ENCODE results near the gene LRRC26.

LRRC26 gene, protein sequence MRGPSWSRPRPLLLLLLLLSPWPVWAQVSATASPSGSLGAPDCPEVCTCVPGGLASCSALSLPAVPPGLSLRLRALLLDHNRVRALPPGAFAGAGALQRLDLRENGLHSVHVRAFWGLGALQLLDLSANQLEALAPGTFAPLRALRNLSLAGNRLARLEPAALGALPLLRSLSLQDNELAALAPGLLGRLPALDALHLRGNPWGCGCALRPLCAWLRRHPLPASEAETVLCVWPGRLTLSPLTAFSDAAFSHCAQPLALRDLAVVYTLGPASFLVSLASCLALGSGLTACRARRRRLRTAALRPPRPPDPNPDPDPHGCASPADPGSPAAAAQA

GRCh38 chr9:137169896-137170358 is at the start of gene LRRC26:
Gene LRRC26 (minus strand): TSS chr9:137170051. CDS start chr9:137169943, 108 bp downstream.
- DNase-seq = no peak

DNA sequence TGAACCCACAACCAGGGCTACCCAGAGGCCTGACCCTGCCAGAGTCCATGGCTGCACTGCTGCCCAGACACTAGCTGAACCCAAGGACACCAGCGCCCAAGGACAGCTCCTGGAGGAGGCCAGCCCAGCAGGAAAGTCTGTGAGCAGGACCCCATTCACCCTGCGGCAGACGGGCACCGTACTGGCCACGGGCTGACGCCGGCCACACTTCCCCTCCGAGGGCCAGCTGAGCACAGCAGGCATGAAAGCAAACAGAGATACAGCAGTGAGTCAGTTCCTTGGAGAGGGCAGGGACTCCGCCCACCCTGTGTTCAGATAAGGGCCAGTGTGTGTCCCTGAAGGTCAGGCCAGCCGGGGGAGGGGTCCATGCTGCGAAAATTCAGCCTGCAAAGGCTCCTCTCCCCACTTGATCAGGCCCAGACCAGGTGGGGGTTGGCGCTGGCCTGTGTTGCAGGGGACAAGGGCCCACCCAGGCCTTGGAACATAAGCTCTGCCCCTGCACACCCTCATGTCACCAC is 49.0 kb upstream of the LRRC26 start:
- no peak for DNase-seq

GRCh38 chr9:137218212-137218753 is 48.4 kb upstream of the LRRC26 start:
- DNase-seq = no peak

- DNase-seq = no peak
These were observed 47.7 kb upstream of the LRRC26 start for GRCh38 chr9:137217276-137218211.

GRCh38 chr9:137216188-137216965 is 46.5 kb upstream of the LRRC26 start:
- no peak for DNase-seq

- no peak for DNase-seq
These were observed 45.5 kb upstream of the LRRC26 start for GRCh38 chr9:137215196-137215986.

- DNase-seq = no peak
These were observed 44.8 kb upstream of the LRRC26 start for GRCh38 chr9:137214620-137215019.

DNA sequence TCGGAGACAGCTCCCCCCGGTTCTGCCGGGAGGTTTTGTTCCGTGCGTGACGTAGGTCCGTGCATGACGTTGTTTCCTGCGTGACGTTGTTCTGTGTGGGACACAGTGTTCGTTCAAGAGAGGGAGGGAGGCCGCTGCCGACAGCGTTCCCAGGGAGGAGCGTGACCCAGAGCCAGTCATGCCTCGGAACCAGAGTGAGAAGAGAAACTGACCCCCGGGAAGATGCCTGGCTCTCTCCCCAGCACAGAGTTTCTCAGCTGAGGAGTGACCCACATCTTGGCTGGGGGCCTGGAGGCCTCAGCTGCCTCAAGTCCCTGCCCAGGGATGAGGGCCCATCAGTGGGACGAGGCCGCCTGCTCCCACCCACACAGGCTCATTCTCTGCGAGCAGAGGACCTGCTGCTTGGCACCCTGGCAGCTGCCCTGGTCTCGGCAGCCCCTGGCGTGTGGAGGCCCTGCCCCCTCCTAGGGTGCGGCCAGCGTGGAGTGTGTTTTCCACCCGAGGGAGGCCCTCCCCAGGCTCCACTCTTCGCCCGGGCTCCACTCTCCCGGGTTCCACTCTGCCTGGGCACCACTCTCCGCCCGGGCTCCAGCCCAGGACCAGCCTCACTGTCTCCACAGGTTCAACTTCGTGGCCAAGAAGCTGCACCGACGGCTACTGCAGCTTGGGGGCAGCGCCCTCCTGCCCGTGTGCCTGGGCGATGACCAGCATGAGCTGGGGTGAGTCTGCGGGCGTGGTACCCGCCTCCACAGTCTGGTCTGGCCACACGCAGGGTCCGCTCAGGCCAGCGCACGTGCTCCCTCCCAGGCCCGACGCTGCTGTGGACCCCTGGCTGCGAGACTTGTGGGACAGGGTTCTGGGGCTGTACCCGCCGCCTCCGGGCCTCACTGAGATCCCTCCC is 43.6 kb upstream of the LRRC26 start:
- no peak for DNase-seq

DNA sequence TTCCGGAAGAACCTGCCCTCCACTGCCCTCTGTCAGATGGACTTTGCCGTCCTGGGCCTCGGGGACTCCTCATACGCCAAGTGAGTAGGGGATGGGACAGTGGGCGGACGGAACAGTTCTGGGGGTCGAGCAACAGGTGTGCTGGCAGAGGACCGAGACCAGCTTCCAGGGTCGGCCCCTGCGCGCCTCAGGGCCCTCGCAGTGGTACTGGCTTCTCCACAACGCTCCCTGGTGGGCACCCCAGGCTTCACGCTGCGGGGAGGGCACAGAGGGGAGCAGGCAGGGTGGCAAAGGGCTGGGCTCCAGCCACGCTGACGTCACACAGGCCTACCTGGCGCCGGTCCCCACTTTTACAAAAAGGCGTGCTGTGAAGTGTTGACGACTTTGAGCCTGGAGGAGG is 42.7 kb upstream of the LRRC26 start:
- no peak for DNase-seq

GRCh38 chr9:137211532-137211931 is 41.7 kb upstream of the LRRC26 start:
- no peak for DNase-seq

DNA sequence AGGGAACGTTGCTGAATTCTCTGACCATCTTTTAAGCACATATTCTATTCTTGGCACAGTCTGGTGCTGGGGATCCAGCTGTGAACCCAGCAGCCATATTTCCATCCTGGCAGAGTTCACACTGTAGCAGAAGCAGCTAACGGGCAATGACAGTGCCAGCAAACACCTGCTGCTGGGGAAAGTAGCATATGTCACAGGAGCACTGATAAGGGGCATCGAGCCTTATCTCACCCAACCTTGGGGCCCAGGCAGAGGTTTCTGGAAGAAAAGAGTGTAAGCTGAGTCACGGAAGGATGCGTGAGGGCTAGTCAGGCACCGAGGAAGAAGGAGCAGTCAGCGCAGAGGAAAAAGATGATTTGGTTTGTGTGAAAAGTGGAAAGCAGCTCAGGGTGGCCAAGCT is 36.8 kb upstream of the LRRC26 start:
- DNase-seq = no peak

- peak; percentile 92 for DNase-seq
These were observed 35.5 kb upstream of the LRRC26 start, which contains the start of the genes NDOR1 and TMEM203 for GRCh38 chr9:137205126-137206069. Gene NDOR1 (plus strand): TSS chr9:137205700. CDS start chr9:137205778, 78 bp downstream. Gene TMEM203 (minus strand): TSS chr9:137205648. CDS start chr9:137205414, 234 bp downstream.

DNA sequence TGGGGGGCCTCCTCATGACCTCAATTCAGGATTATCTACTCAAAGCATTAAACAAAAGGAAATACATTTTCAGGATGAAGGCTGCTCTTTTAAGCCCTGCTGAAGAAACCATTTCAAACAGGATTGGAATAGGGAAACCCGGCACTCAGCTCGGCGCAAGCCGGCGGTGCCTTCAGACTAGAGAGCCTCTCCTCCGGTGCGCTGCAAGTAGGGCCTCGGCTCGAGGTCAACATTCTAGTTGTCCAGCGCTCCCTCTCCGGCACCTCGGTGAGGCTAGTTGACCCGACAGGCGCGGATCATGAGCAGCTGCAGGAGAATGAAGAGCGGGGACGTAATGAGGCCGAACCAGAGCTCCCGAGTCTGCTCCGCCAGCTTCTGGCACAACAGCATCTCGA is 34.9 kb upstream of the LRRC26 start:
- DNase-seq = no peak

- DNase-seq = no peak
These were observed 33.1 kb upstream of the LRRC26 start for GRCh38 chr9:137202966-137203365.

GRCh38 chr9:137201205-137201868 is 31.5 kb upstream of the LRRC26 start:
- DNase-seq = no peak

GRCh38 chr9:137200311-137201204 is 30.7 kb upstream of the LRRC26 start, which contains the start of gene TPRN:
Gene TPRN (minus strand): TSS chr9:137200741. CDS start chr9:137200711, 30 bp downstream.
- DNase-seq = peak; percentile 98

DNA sequence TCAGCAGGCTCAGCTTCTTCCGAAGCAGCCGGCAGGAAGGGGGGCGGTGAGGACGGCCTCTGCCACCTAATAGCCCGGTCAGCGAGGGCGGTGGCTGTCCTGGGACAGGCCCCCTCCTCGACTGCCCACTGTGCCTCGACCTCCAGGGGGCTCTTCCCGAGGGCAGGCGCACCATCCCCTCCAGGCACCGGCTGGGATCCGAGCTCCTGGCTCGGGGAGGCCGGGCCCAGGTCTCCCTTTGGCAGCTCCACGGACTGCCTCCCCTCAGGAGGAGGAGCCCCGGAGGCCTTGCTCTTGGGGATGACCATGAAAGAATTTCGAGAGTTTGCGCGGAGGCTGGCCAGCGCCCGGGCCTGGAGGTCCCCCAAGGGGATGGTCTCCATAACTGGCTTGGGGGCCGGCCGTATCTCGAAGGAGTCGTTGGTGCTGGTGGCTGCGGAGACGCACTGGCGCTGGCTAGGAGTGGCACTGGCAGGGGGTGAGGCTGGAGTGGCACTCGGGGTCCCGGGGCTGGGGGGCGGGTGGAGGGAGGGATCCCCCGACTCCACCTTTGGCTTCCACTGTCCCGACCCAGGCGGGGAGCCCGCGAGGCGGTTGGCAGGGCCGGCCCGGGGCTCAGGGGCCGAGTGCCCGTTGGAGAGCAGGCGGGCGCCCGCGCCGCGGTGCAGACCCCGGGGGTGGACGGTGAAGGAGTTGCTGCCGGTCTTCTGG is 29.7 kb upstream of the LRRC26 start:
- no peak for DNase-seq
